Astrocyte (in vitro differentiated cells and primary cell): ENCODE results near the gene MRPS12.

ENCODE experiments used
- EZH2 ChIP-seq: IDR thresholded peaks from 2 replicates; pipeline ENCODE4 v1.6.1; 2012; ENCODE audit warnings: mild to moderate bottlenecking, low read length, inconsistent platforms; ENCODE audit not compliant: insufficient read depth
- TF ChIP-seq, protein P1 (sequence below): IDR thresholded peaks from 2 replicates; pipeline ENCODE4 v1.5.1; 2011; ENCODE audit warnings: low read depth, mild to moderate bottlenecking, inconsistent platforms, low read length, moderate library complexity; ENCODE audit not compliant: insufficient read depth

DNA sequence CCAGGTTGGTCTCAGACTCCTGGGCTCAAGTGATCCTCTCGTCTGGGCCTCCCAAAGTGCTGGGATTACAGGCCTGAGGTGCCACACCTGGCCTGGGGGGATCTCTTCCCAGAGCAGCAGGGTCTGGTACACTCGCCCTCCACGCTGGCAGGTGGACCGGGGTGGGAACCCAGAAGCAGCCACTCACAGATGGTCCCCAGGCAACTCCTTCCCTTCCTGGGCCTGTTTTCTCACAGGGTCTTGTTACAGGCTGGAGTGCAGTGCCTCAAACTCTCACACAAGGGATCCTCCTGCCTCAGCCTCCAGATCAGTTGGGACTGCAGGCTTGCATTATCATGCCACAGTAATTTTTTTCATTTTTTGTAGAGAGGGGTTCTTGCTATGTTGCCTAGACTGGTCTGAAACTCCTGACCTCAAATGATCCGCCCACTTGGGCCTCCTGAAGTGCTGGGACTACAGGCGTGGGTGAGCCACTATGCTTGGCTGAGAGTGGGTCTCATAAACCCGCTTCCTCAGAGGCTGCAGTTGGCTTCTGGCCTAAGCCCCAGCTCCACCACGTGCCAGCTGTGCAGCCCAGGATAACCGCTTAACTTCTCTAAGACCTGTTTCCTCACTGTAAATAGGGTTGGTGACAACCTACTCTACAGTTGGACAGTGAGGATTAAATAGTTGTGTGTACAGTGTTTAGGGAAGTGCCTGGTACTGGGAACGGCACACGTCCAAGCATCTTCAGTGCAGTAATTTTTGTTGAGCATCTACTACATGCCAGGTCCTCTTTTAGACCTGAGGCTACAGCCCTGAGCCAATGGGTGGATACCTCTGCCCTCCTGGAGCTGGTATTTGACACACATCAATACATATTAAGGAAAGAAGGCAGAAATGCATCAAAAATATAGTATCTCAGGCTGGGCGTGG, 17.9 kb upstream of the MRPS12 start:
- no peak for TF ChIP-seq EZH2
- TF ChIP-seq, protein P1, sequence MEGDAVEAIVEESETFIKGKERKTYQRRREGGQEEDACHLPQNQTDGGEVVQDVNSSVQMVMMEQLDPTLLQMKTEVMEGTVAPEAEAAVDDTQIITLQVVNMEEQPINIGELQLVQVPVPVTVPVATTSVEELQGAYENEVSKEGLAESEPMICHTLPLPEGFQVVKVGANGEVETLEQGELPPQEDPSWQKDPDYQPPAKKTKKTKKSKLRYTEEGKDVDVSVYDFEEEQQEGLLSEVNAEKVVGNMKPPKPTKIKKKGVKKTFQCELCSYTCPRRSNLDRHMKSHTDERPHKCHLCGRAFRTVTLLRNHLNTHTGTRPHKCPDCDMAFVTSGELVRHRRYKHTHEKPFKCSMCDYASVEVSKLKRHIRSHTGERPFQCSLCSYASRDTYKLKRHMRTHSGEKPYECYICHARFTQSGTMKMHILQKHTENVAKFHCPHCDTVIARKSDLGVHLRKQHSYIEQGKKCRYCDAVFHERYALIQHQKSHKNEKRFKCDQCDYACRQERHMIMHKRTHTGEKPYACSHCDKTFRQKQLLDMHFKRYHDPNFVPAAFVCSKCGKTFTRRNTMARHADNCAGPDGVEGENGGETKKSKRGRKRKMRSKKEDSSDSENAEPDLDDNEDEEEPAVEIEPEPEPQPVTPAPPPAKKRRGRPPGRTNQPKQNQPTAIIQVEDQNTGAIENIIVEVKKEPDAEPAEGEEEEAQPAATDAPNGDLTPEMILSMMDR, result no peak
